Endothelial cell of umbilical vein (primary cell): Measurements from ENCODE around the gene CLSTN2. TPM values are rescaled to one million over a fixed set of nuclear protein-coding genes. Genes with fewer than 3 reads are reported as not detected.

Experiments
- BruUV-seq: library from RNA; stranded (reverse); fragments of 400-500 nt; replicated peaks from 2 replicates; lab custom pipeline; 2021; lab: Mats Ljungman, UMichigan
- CTCF ChIA-PET: fragments of 300-600, 350-600 bp; sonication (Branson Sonifier 250); formaldehyde crosslinking; loops from one replicate; lab custom pipeline; 2021; ENCODE audit warnings: antibody characterized with exemption, inconsistent platforms; lab: Charles Lee
- POLR2A ChIA-PET: fragments of 300-600, 350-600 bp; sonication (Branson Sonifier 250); formaldehyde crosslinking; loops from one replicate; lab custom pipeline; 2021; ENCODE audit warnings: antibody characterized with exemption, inconsistent platforms; lab: Charles Lee
- DNase-seq: peaks from one replicate; pipeline ENCODE4 v3.0.0-alpha.2; 2011; ENCODE audit warnings: low read depth, low spot score
- FAIRE-seq: peaks from 2 replicates; lab custom pipeline; 2011; peaks lifted over from hg19 to GRCh38; lab: Jason Lieb, UNC
- H2AFZ ChIP-seq: 2 replicates; pipeline ENCODE4 v1.6.0; 2012; ENCODE audit warnings: low read depth, low read length, control low read depth, inconsistent platforms
- H3K27ac ChIP-seq: 2 replicates; pipeline ENCODE4 v1.5.1; 2011; ENCODE audit warnings: low read depth, mild to moderate bottlenecking, control low read depth, low read length, moderate library complexity; ENCODE audit not compliant: insufficient read depth
- H3K27me3 ChIP-seq, 2 experiments: 2 replicates each; pipeline versions ENCODE4 v1.6.0 to v1.6.1; 2011; ENCODE audit warnings: low read length in 2 of 2, mixed read lengths in 1 of 2; ENCODE audit not compliant: control insufficient read depth in 2 of 2, insufficient read depth in 2 of 2
- H3K36me3 ChIP-seq, 2 experiments: 2 replicates in 1 of 2; 3 replicates in 1 of 2; pipeline ENCODE4 v1.5.1; 2011; ENCODE audit warnings: low read length in 2 of 2, mild to moderate bottlenecking in 1 of 2, moderate library complexity in 1 of 2; ENCODE audit not compliant: control insufficient read depth in 2 of 2, insufficient read depth in 2 of 2; ENCODE audit errors: extremely low read depth in 1 of 2
- H3K4me1 ChIP-seq: 3 replicates; pipeline ENCODE4 v1.5.1; 2011; ENCODE audit warnings: mild to moderate bottlenecking, low read length; ENCODE audit not compliant: control insufficient read depth, insufficient read depth; ENCODE audit errors: extremely low read depth
- H3K4me2 ChIP-seq: 2 replicates; pipeline ENCODE4 v1.6.1; 2011; ENCODE audit warnings: low read length, control low read depth, mixed read lengths; ENCODE audit not compliant: insufficient read depth
- H3K4me3 ChIP-seq, 3 experiments: fragments of 200-600 bp in 1 of 3; sonication (generic), shearing (Covaris generic) in 1 of 3; replicated peaks in 1 of 3; 2 replicates each; pipeline ENCODE4 v1.5.1; 2011 to 2016; ENCODE audit warnings: control low read depth in 3 of 3, low read length in 3 of 3, mild to moderate bottlenecking in 2 of 3, inconsistent platforms in 1 of 3, low read depth in 1 of 3, moderate library complexity in 1 of 3; ENCODE audit not compliant: insufficient read depth in 1 of 3
- H3K79me2 ChIP-seq: 2 replicates; pipeline ENCODE4 v1.6.0; 2012; ENCODE audit warnings: low read length, inconsistent platforms; ENCODE audit not compliant: control insufficient read depth, insufficient read depth
- H3K9ac ChIP-seq: replicated peaks from 2 replicates; pipeline ENCODE3; 2011; ENCODE audit warnings: low read length, control low read depth; ENCODE audit not compliant: insufficient read depth; ENCODE audit errors: extremely low read depth
- H3K9me1 ChIP-seq: replicated peaks from 3 replicates; pipeline ENCODE4 v1.6.0; 2011; ENCODE audit warnings: mild to moderate bottlenecking, low read length; ENCODE audit not compliant: control insufficient read depth, insufficient read depth; ENCODE audit errors: extremely low read depth
- H3K9me3 ChIP-seq: replicated peaks from 2 replicates; pipeline ENCODE4 v1.5.1; 2012; ENCODE audit warnings: low read length, inconsistent platforms; ENCODE audit not compliant: control insufficient read depth, insufficient read depth
- H4K20me1 ChIP-seq: replicated peaks from 2 replicates; pipeline ENCODE3; 2011; ENCODE audit warnings: mild to moderate bottlenecking, low read length; ENCODE audit not compliant: control insufficient read depth, insufficient read depth; ENCODE audit errors: extremely low read depth
- EZH2 ChIP-seq: IDR thresholded peaks from 2 replicates; pipeline ENCODE4 v1.6.1; 2012; ENCODE audit warnings: borderline replicate concordance, low read depth, mild to moderate bottlenecking, moderate library complexity, low read length, inconsistent platforms; ENCODE audit not compliant: severe bottlenecking
- FOS ChIP-seq: IDR thresholded peaks from 2 replicates; pipeline ENCODE4 v1.6.1; 2011; ENCODE audit warnings: mild to moderate bottlenecking, low read length, moderate library complexity, borderline replicate concordance; ENCODE audit not compliant: insufficient read depth
- GATA2 ChIP-seq: IDR thresholded peaks from 2 replicates; pipeline ENCODE4 v1.7.0; 2011; ENCODE audit warnings: low read depth, mild to moderate bottlenecking, moderate library complexity, mixed read lengths, low read length; ENCODE audit not compliant: insufficient read length, insufficient read depth
- JUN ChIP-seq: IDR thresholded peaks from 2 replicates; pipeline ENCODE4 v1.6.1; 2011; ENCODE audit warnings: borderline replicate concordance, low read depth; ENCODE audit not compliant: insufficient read length, insufficient read depth
- MYC ChIP-seq: IDR thresholded peaks from one replicate; pipeline ENCODE4 v1.6.1; 2011; ENCODE audit warnings: mild to moderate bottlenecking, low read depth, low read length
- POLR2AphosphoS5 ChIP-seq: IDR thresholded peaks from 2 replicates; pipeline ENCODE4 v1.6.1; 2012; ENCODE audit warnings: low read depth, mild to moderate bottlenecking, control low read depth, low read length, moderate library complexity; ENCODE audit not compliant: insufficient read depth
- dilution Hi-C: fragments of 300-500 bp; cut with MboI; formaldehyde crosslinking; loops from one replicate; pipeline ENCODE4 v1.15.0; 2019; ENCODE audit warnings: low sequenced_read_pairs; ENCODE audit not compliant: extremely low pct_ligation_motif_present
- intact Hi-C: fragments of 100-400 bp; cut with micrococcal nuclease; formaldehyde crosslinking; loops from one replicate; pipeline ENCODE4 v1.10.0; 2022
- polyA plus RNA-seq, 4 experiments: library from polyadenylated mRNA; depleted of rRNA in 3 of 4; stranded (reverse) in 3 of 4; unstranded in 1 of 4; fragments of >200 nt; gene quantifications; 2 replicates each; pipeline versions ENCODE4 v1.2.1 to v1.2.3, GENCODE V29; 2011 to 2012; ENCODE audit warnings: missing spikeins in 1 of 4
- total RNA-seq: library from RNA; stranded (reverse); gene quantifications from 2 replicates; pipeline ENCODE4 v1.2.3, GENCODE V29; 2021
- TF ChIP-seq, protein P1 (sequence below), 2 donors: IDR thresholded peaks; 1 replicate in 1 of 2; 2 replicates in 1 of 2; pipeline ENCODE4 v1.5.1; 2011; ENCODE audit warnings: low read length in 2 of 2, mild to moderate bottlenecking in 2 of 2, moderate library complexity in 2 of 2, control low read depth in 1 of 2, inconsistent platforms in 1 of 2, low read depth in 1 of 2; ENCODE audit not compliant: insufficient read depth in 1 of 2; ENCODE audit errors: extremely low read depth in 1 of 2
- TF ChIP-seq, protein P2 (sequence below): IDR thresholded peaks from 2 replicates; pipeline ENCODE4 v1.6.1; 2011; ENCODE audit not compliant: insufficient read depth, insufficient read length

Gene CLSTN2
- total and polyA plus RNA-seq, 2 donors (not counting 3 experiments of a cell fraction or from before 2014, with no cell fraction given) = 0.26 to 0.38 TPM

DNA sequence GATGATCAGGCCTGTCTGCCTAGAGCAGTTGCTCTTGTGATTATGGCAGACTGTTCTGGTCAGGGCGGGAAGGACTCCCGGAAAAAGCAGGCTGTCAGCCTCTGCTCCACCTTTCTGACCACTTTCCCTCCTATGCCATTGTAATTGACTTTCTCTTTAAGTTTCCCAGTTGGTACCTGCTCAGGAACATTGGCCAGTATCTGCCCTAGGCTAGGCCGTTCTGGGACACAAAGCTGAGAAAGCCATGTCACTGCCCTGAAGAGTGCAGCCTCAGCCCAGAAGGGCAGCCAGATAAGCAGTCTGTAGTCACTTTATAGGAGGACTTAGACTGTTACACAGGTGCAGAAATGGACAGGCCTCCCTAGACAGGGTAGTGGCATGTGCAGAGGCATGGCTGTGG is 80.8 kb downstream of the CLSTN2 start:
- DNase-seq = no peak
- no peaks in the 10 kb centered on the region for H3K4me1 ChIP-seq
- no TSS peak for BruUV-seq
- no peaks in the 10 kb centered on the region for H3K36me3 ChIP-seq
- H3K27me3 ChIP-seq = no peaks in the 10 kb centered on the region
- intact Hi-C loops (no loop called here), dilution Hi-C loops (no loop called here)
- ChIA-PET CTCF (no interaction called here), POLR2A (no interaction called here)
- no peak overlapping the region for H3K4me3 ChIP-seq
- no peaks in the 10 kb centered on the region for H3K9me1 ChIP-seq
- FAIRE-seq = no peak
- H3K9ac ChIP-seq = no peak overlapping the region
- H3K4me2 ChIP-seq = no peak overlapping the region
- no peak overlapping the region for H2AFZ ChIP-seq
- TF ChIP-seq EZH2 (no peak), POLR2AphosphoS5 (no peak)
- TF ChIP-seq, protein P1, sequence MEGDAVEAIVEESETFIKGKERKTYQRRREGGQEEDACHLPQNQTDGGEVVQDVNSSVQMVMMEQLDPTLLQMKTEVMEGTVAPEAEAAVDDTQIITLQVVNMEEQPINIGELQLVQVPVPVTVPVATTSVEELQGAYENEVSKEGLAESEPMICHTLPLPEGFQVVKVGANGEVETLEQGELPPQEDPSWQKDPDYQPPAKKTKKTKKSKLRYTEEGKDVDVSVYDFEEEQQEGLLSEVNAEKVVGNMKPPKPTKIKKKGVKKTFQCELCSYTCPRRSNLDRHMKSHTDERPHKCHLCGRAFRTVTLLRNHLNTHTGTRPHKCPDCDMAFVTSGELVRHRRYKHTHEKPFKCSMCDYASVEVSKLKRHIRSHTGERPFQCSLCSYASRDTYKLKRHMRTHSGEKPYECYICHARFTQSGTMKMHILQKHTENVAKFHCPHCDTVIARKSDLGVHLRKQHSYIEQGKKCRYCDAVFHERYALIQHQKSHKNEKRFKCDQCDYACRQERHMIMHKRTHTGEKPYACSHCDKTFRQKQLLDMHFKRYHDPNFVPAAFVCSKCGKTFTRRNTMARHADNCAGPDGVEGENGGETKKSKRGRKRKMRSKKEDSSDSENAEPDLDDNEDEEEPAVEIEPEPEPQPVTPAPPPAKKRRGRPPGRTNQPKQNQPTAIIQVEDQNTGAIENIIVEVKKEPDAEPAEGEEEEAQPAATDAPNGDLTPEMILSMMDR (IDR thresholded peaks at IDR 0.05; ENCODE audit: extremely low read depth in 1 of 2, insufficient read depth in 1 of 2, low read depth in 1 of 2, low read length in 2 of 2) = no peak
- no peak overlapping the region for H3K27ac ChIP-seq
- no peaks in the 10 kb centered on the region for H4K20me1 ChIP-seq
- no peaks in the 10 kb centered on the region for H3K79me2 ChIP-seq
- no peaks in the 10 kb centered on the region for H3K9me3 ChIP-seq

DNA sequence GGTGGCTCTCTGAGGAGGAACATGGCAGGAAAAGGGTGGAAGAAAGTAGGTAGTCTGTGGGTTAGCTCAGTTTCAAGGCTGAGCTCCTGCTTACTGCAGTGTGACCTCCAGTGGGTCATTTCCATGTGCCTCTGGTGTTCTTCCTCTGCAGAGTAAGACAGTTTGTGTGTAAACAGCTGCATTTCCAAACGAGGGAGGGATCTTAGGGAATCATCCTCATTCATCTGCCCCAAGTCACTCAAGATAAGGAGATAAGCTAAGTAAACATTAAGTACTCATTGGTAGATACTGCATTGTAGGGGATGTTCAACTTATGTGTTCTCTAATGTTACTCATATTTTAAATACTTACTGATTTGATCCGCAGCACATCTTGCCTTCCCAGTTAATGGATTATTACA is 83.6 kb downstream of the CLSTN2 start:
- no peak overlapping the region for H3K9ac ChIP-seq
- no peaks in the 10 kb centered on the region for H3K9me3 ChIP-seq
- no peaks in the 10 kb centered on the region for H3K27me3 ChIP-seq
- H3K4me1 ChIP-seq = no peaks in the 10 kb centered on the region
- H3K27ac ChIP-seq = no peak overlapping the region
- CTCF ChIA-PET = no interaction called here
- no peak for DNase-seq
- no peak overlapping the region for H2AFZ ChIP-seq
- TF ChIP-seq, protein P2, sequence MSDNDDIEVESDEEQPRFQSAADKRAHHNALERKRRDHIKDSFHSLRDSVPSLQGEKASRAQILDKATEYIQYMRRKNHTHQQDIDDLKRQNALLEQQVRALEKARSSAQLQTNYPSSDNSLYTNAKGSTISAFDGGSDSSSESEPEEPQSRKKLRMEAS = no peak
- TF ChIP-seq MYC (no peak), GATA2 (no peak), POLR2AphosphoS5 (no peak), FOS (no peak), JUN (no peak)
- no TSS peak for BruUV-seq
- H3K36me3 ChIP-seq = no peaks in the 10 kb centered on the region
- H4K20me1 ChIP-seq = no peaks in the 10 kb centered on the region
- no peak overlapping the region for H3K4me3 ChIP-seq
- H3K4me2 ChIP-seq = no peak overlapping the region
- dilution Hi-C loops (no loop called here), intact Hi-C loops (no loop called here)
- POLR2A ChIA-PET = no interaction called here
- H3K9me1 ChIP-seq = no peaks in the 10 kb centered on the region
- no peaks in the 10 kb centered on the region for H3K79me2 ChIP-seq
- no peak for FAIRE-seq
